ENCODE measurements around the gene BFAR.
"Not testable (repeated sequence)": the region's sequence is repeated elsewhere in the genome, so short reads cannot be mapped to it uniquely, and the experiment has no call there.

Gene BFAR

GRCh38 chr16:14676633-14677032 is 43.9 kb downstream of the BFAR start:
- TF ChIP-seq POLR2A (IDR thresholded peaks at IDR 0.05; ENCODE audit: low read depth, low read length) (no peak), POLR2AphosphoS5 (IDR thresholded peaks at IDR 0.05; ENCODE audit: low read depth, low read length) (no peak), TAF1 (IDR thresholded peaks at IDR 0.05; ENCODE audit: borderline replicate concordance, low read depth, low read length) (no peak)
- FAIRE-seq (no peak), DNase-seq (ENCODE audit: insufficient read length) (no peak)

GRCh38 chr16:14677627-14678026 is 44.9 kb downstream of the BFAR start:
- FAIRE-seq (no peak), DNase-seq (ENCODE audit: insufficient read length) (no peak)
- TF ChIP-seq POLR2A (IDR thresholded peaks at IDR 0.05; ENCODE audit: low read depth, low read length) (no peak), TAF1 (IDR thresholded peaks at IDR 0.05; ENCODE audit: borderline replicate concordance, low read depth, low read length) (no peak), POLR2AphosphoS5 (IDR thresholded peaks at IDR 0.05; ENCODE audit: low read depth, low read length) (no peak)

- no peak for DNase-seq (ENCODE audit: insufficient read length)
- no peak for TF ChIP-seq POLR2A (IDR thresholded peaks at IDR 0.05; ENCODE audit: low read depth, low read length)
- TF ChIP-seq POLR2AphosphoS5 (IDR thresholded peaks at IDR 0.05; ENCODE audit: low read depth, low read length), result no peak
- TF ChIP-seq TAF1 (IDR thresholded peaks at IDR 0.05; ENCODE audit: borderline replicate concordance, low read depth, low read length), result no peak
- FAIRE-seq, result no peak
Observed at GRCh38 chr16:14678748-14679497, 46.2 kb downstream of the BFAR start.

- DNase-seq (ENCODE audit: insufficient read length); FAIRE-seq: not testable (repeated sequence)
Observed at GRCh38 chr16:14680396-14680795, 47.6 kb downstream of the BFAR start.

GRCh38 chr16:14681115-14681514 is 48.4 kb downstream of the BFAR start:
- DNase-seq (ENCODE audit: insufficient read length), result no peak
- TF ChIP-seq TAF1 (IDR thresholded peaks at IDR 0.05; ENCODE audit: borderline replicate concordance, low read depth, low read length) (no peak), POLR2A (IDR thresholded peaks at IDR 0.05; ENCODE audit: low read depth, low read length) (no peak), POLR2AphosphoS5 (IDR thresholded peaks at IDR 0.05; ENCODE audit: low read depth, low read length) (no peak)
- FAIRE-seq, result no peak

- TF ChIP-seq POLR2A (IDR thresholded peaks at IDR 0.05; ENCODE audit: low read depth, low read length) (no peak), TAF1 (IDR thresholded peaks at IDR 0.05; ENCODE audit: borderline replicate concordance, low read depth, low read length) (no peak), POLR2AphosphoS5 (IDR thresholded peaks at IDR 0.05; ENCODE audit: low read depth, low read length) (no peak)
- no peak for DNase-seq (ENCODE audit: insufficient read length)
- FAIRE-seq, result no peak
Observed at GRCh38 chr16:14682121-14682520, 49.4 kb downstream of the BFAR start.

- FAIRE-seq; DNase-seq (ENCODE audit: insufficient read length): not testable (repeated sequence)
Observed at GRCh38 chr16:14685870-14686793, 53.4 kb downstream of the BFAR start.

- FAIRE-seq; DNase-seq (ENCODE audit: insufficient read length): not testable (repeated sequence)
Observed at GRCh38 chr16:14694129-14694528, 61.4 kb downstream of the BFAR start, which contains the start of gene PLA2G10. Gene PLA2G10 (minus strand): TSS chr16:14694308. CDS start chr16:14694229, 79 bp downstream.

- not testable (repeated sequence) for DNase-seq (ENCODE audit: insufficient read length); FAIRE-seq
Observed at GRCh38 chr16:14701859-14702258, 69.1 kb downstream of the BFAR start.

- not testable (repeated sequence) for DNase-seq (ENCODE audit: insufficient read length); FAIRE-seq
Observed at GRCh38 chr16:14702672-14703071, 69.9 kb downstream of the BFAR start.

- FAIRE-seq, result peak; percentile 92
- DNase-seq (ENCODE audit: insufficient read length), result not testable (repeated sequence)
Observed at GRCh38 chr16:14703156-14704011, 70.6 kb downstream of the BFAR start, which contains the start of gene NPIPA3. Gene NPIPA3 (plus strand): TSS chr16:14703411. CDS start chr16:14708944, 5,533 bp downstream.

Data from GM12892 (cell line).